HEK293 (cell line): ENCODE data around the gene DSP.

Source experiments
- CTCF ChIP-seq: fragments of 450-650 bp; formaldehyde crosslinking; IDR thresholded peaks from 2 replicates; pipeline ENCODE4 v1.5.1; 2016; ENCODE audit warnings: missing biosample characterization, missing genetic modification characterization
- PBX3 ChIP-seq: sonication (generic); formaldehyde crosslinking; IDR thresholded peaks from 2 replicates; pipeline ENCODE4 v1.8.1; 2022; ENCODE audit warnings: mild to moderate bottlenecking, moderate library complexity, missing genetic modification reagents
- SP2 ChIP-seq: fragments of 450-650 bp; formaldehyde crosslinking; IDR thresholded peaks from 2 replicates; pipeline ENCODE4 v1.5.1; 2016; ENCODE audit warnings: missing biosample characterization, missing genetic modification characterization
- TSHZ1 ChIP-seq: fragments of 450-650 bp; formaldehyde crosslinking; IDR thresholded peaks from 2 replicates; pipeline ENCODE4 v1.5.1; 2016; ENCODE audit warnings: missing biosample characterization, missing genetic modification characterization, borderline replicate concordance
- ZNF175 ChIP-seq: fragments of 450-650 bp; formaldehyde crosslinking; IDR thresholded peaks from 2 replicates; pipeline ENCODE4 v1.5.1; 2016; ENCODE audit warnings: missing biosample characterization, missing genetic modification characterization

GRCh38 chr6:7544597-7544996 is 3.1 kb downstream of the DSP start:
- TF ChIP-seq TSHZ1 (tag by site-specific recombination) (no peak), ZNF175 (tag by site-specific recombination) (no peak), CTCF (no peak), SP2 (tag by site-specific recombination) (no peak), PBX3 (CRISPR knock-in tag) (no peak)
